ENCODE measurements around the gene SH3RF3. TPM values are rescaled to one million over a fixed set of nuclear protein-coding genes. Genes with fewer than 3 reads are reported as not detected.

SH3RF3 gene
- total RNA-seq, 2 donors from 2014 or later = 1.5 to 1.8 TPM

DNA sequence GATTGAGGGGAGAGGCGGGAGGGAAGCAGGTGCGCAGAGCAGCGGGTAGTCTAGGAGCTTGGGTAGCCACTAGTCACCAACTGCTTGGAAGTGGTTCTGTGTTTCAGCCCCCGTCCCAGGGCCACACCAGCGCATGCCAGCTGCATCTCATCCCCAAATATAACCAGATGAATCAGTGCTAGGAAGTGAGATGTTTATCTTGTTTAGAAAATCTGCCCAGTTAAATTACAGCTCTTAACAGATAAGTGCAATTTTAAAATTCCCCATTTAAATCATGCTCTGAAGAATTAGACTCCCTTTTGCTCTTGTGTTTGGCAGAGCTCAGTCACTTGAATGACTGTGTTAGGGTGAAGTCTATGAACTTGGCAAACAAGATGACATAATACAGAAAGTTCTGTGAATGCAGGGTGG lies 291.0 kb downstream of the SH3RF3 start:
- no peak overlapping the region for H3K9ac ChIP-seq (ENCODE audit: extremely low read depth, low read length, poor library complexity, severe bottlenecking)
- no peak overlapping the region for H3K27ac ChIP-seq (ENCODE audit: low read depth, low read length)
- Mint-ChIP-seq H3K27ac (no peak overlapping the region), H3K4me1 (peaks cover 5% of the 10 kb centered on the region), H3K36me3 (ENCODE audit: low read depth) (no peaks in the 10 kb centered on the region), H3K27me3 (ENCODE audit: insufficient read depth) (no peaks in the 10 kb centered on the region), H3K4me3 (no peak overlapping the region), H3K9me3 (no peaks in the 10 kb centered on the region)
- H3K4me3 ChIP-seq (ENCODE audit: low read length) = no peak overlapping the region
- no peaks in the 10 kb centered on the region for H3K27me3 ChIP-seq (ENCODE audit: control insufficient read depth, insufficient read depth, low read length, poor library complexity, severe bottlenecking)
- H3K9me3 ChIP-seq (ENCODE audit: control insufficient read depth, low read length) = no peaks in the 10 kb centered on the region
- 90 to 100% methylated on average over 1 to 5 of the region's 5 CpGs for WGBS, 2 experiments (ENCODE audit: insufficient coverage in 1 of 2, insufficient read length in 1 of 2)
- DNase-seq = no peak
- TF ChIP-seq, protein P1, sequence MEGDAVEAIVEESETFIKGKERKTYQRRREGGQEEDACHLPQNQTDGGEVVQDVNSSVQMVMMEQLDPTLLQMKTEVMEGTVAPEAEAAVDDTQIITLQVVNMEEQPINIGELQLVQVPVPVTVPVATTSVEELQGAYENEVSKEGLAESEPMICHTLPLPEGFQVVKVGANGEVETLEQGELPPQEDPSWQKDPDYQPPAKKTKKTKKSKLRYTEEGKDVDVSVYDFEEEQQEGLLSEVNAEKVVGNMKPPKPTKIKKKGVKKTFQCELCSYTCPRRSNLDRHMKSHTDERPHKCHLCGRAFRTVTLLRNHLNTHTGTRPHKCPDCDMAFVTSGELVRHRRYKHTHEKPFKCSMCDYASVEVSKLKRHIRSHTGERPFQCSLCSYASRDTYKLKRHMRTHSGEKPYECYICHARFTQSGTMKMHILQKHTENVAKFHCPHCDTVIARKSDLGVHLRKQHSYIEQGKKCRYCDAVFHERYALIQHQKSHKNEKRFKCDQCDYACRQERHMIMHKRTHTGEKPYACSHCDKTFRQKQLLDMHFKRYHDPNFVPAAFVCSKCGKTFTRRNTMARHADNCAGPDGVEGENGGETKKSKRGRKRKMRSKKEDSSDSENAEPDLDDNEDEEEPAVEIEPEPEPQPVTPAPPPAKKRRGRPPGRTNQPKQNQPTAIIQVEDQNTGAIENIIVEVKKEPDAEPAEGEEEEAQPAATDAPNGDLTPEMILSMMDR (conservative IDR thresholded peaks at IDR 0.05) = no peak
- H3K4me1 ChIP-seq (ENCODE audit: control insufficient read depth, insufficient read depth, low read length) = no peaks in the 10 kb centered on the region
- H3K36me3 ChIP-seq (ENCODE audit: control insufficient read depth, insufficient read depth, low read length) = no peaks in the 10 kb centered on the region

DNA sequence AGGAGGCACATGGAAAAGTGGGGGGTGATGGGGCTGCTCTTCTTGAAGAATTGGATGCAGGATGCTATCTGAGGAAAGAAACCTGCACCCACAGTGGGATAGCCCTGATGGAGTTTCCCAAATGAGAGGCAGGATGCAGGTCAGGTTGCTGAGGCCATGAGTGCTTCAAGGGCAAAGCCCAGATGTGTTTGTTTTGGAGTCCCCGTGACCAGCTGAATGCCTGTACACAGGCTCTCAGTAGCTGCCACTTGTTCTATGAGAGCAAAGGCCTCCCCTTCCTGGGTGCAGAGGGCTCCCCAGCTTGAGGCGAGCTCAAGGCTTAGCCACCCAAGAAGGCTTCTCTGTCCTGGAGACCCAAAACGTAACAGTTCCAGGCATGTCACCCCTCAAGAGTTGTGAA lies 292.1 kb downstream of the SH3RF3 start:
- no peaks in the 10 kb centered on the region for H3K27me3 Mint-ChIP-seq (ENCODE audit: insufficient read depth)
- Histone ChIP-seq H3K4me3 (ENCODE audit: low read length) (no peak overlapping the region), H3K4me1 (ENCODE audit: control insufficient read depth, insufficient read depth, low read length) (no peaks in the 10 kb centered on the region), H3K36me3 (ENCODE audit: control insufficient read depth, insufficient read depth, low read length) (no peaks in the 10 kb centered on the region), H3K27ac (ENCODE audit: low read depth, low read length) (no peak overlapping the region), H3K9me3 (ENCODE audit: control insufficient read depth, low read length) (no peaks in the 10 kb centered on the region), H3K9ac (ENCODE audit: extremely low read depth, low read length, poor library complexity, severe bottlenecking) (no peak overlapping the region), H3K27me3 (ENCODE audit: control insufficient read depth, insufficient read depth, low read length, poor library complexity, severe bottlenecking) (no peaks in the 10 kb centered on the region)
- no peak overlapping the region for H3K4me3 Mint-ChIP-seq
- WGBS, 2 experiments (ENCODE audit: insufficient coverage in 1 of 2, insufficient read length in 1 of 2) = 90 to 100% methylated on average over 1 to 3 of the region's 3 CpGs
- TF ChIP-seq, protein P1 (conservative IDR thresholded peaks at IDR 0.05) = no peak
- H3K9me3 Mint-ChIP-seq = no peaks in the 10 kb centered on the region
- no peak for DNase-seq
- H3K27ac Mint-ChIP-seq = no peak overlapping the region
- H3K4me1 Mint-ChIP-seq = peaks cover 5% of the 10 kb centered on the region
- no peaks in the 10 kb centered on the region for H3K36me3 Mint-ChIP-seq (ENCODE audit: low read depth)

DNA sequence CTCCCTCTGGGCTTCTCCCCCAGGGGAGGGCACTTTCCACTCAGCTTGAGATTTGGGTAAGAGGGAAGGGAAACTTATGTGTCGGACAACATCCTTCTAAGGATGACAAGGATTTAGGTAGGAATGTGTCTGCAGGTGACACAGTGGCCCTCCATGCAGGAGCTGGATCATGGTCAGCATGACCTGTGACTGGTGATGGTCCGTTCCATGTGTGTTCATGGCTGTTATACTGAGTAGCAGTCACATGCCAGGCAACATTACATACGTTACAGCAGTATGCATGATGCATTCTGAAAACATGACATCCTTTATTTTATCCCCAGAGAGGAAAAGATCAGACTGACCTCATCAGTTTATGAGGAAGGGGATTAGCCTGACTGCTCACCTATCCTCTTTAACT lies 292.6 kb downstream of the SH3RF3 start:
- no peak overlapping the region for H3K27ac ChIP-seq (ENCODE audit: low read depth, low read length)
- DNase-seq = no peak
- H3K36me3 Mint-ChIP-seq (ENCODE audit: low read depth) = no peaks in the 10 kb centered on the region
- no peak overlapping the region for H3K9ac ChIP-seq (ENCODE audit: extremely low read depth, low read length, poor library complexity, severe bottlenecking)
- H3K9me3 Mint-ChIP-seq = no peaks in the 10 kb centered on the region
- WGBS, 2 experiments (ENCODE audit: insufficient coverage in 1 of 2, insufficient read length in 1 of 2) = 90 to 100% methylated on average over 3 of the region's 3 CpGs
- TF ChIP-seq, protein P1 (conservative IDR thresholded peaks at IDR 0.05) = no peak
- no peaks in the 10 kb centered on the region for H3K27me3 Mint-ChIP-seq (ENCODE audit: insufficient read depth)
- H3K27me3 ChIP-seq (ENCODE audit: control insufficient read depth, insufficient read depth, low read length, poor library complexity, severe bottlenecking) = no peaks in the 10 kb centered on the region
- no peaks in the 10 kb centered on the region for H3K36me3 ChIP-seq (ENCODE audit: control insufficient read depth, insufficient read depth, low read length)
- no peak overlapping the region for H3K27ac Mint-ChIP-seq
- H3K9me3 ChIP-seq (ENCODE audit: control insufficient read depth, low read length) = no peaks in the 10 kb centered on the region
- H3K4me1 Mint-ChIP-seq = peaks cover 5% of the 10 kb centered on the region
- H3K4me3 Mint-ChIP-seq = no peak overlapping the region
- no peak overlapping the region for H3K4me3 ChIP-seq (ENCODE audit: low read length)
- no peaks in the 10 kb centered on the region for H3K4me1 ChIP-seq (ENCODE audit: control insufficient read depth, insufficient read depth, low read length)
